ENCODE data around the gene CRB2. TPM values are rescaled to one million over a fixed set of nuclear protein-coding genes. Genes with fewer than 3 reads are reported as not detected.

Gene CRB2
- total RNA-seq, 2 experiments from 2014 or later, result 0.09 TPM; not detected in 1

DNA sequence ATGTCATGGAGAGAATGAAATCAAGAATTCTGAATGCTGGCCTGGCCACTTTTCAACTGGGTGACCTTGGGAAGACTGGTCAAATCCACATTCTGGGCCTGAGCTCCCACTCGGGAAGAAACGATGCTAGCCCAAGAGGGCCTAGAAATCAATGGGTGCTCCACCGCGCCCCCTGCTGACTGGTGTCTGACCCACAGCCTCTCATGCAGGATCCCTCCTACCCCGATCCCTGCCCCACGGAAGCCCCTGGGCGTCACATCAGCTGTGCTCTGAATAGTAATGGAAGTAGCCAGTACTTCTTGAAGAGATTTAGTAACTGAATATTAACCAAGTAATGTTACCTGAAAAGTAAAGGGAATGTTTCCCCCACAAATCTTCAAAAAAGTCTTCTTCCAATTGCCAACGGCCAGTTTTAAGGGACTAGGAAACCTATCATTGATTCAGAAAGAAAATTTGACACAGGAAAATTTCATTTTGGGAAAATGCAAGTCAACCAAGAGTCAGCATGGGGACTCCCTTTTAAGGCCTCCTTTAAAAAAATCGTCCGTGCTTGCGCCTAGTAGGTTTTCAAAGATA lies 43.9 kb downstream of the CRB2 start:
- Mint-ChIP-seq H3K36me3 (ENCODE audit: low read depth) (no peaks in the 10 kb centered on the region), H3K27me3 (no peaks in the 10 kb centered on the region), H3K4me3 (no peak overlapping the region), H3K9me3 (no peaks in the 10 kb centered on the region), H3K27ac (no peak overlapping the region), H3K4me1 (ENCODE audit: low read depth) (no peaks in the 10 kb centered on the region)
- POLR2A ChIA-PET, result no interaction called here
- CTCF ChIA-PET, result interaction anchor here (0.6 to 1.5 kb wide), 10 partner anchors 8 to 641 kb away, joined by 3 to 6 read pairs (median 3); no protein-coding TSS in a partner anchor
- peak; percentile 68 for ATAC-seq
- peak; percentile 56 for DNase-seq
- intact Hi-C loops (cut with micrococcal nuclease), result loop anchor here (10.0 kb wide), 1 partner anchor 125 kb away; no protein-coding TSS in a partner anchor
- TF ChIP-seq, protein P1, sequence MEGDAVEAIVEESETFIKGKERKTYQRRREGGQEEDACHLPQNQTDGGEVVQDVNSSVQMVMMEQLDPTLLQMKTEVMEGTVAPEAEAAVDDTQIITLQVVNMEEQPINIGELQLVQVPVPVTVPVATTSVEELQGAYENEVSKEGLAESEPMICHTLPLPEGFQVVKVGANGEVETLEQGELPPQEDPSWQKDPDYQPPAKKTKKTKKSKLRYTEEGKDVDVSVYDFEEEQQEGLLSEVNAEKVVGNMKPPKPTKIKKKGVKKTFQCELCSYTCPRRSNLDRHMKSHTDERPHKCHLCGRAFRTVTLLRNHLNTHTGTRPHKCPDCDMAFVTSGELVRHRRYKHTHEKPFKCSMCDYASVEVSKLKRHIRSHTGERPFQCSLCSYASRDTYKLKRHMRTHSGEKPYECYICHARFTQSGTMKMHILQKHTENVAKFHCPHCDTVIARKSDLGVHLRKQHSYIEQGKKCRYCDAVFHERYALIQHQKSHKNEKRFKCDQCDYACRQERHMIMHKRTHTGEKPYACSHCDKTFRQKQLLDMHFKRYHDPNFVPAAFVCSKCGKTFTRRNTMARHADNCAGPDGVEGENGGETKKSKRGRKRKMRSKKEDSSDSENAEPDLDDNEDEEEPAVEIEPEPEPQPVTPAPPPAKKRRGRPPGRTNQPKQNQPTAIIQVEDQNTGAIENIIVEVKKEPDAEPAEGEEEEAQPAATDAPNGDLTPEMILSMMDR (IDR thresholded peaks at IDR 0.05), result peak; percentile 59

DNA sequence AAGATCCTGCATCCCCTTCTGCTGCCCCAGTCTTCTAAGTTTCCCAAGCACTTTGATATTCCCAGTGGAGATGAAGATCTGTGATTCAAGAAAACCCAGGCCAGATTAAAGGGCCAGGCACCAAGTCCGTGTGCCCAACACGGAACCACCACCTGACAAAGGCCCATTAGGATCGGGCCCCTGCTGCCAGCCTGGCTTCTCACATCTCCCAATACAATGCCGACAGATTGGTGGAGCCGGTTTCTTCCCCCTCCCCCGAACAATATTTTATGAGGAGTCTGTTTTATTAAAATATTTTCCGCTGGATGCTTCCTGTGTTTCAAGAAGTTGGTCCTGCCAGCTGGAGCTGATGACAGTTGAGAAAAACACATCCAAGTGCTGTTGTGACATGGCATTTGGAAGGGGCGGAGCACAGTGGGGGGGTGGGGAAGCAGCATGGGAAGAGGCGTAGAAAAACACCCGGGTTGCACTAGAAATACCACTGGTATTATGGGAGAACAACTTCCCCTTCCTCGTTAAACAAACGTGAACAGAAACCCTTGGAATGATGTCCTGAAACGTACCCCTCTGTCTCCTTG lies 45.0 kb downstream of the CRB2 start:
- intact Hi-C loops (cut with micrococcal nuclease), result loop anchor here (10.0 kb wide), 1 partner anchor 124 kb away; no protein-coding TSS in a partner anchor
- Mint-ChIP-seq H3K4me1 (ENCODE audit: low read depth) (peaks cover under 1% of the 10 kb centered on the region), H3K4me3 (no peak overlapping the region), H3K36me3 (ENCODE audit: low read depth) (no peaks in the 10 kb centered on the region), H3K27me3 (no peaks in the 10 kb centered on the region), H3K27ac (no peak overlapping the region), H3K9me3 (no peaks in the 10 kb centered on the region)
- TF ChIP-seq, protein P1 (IDR thresholded peaks at IDR 0.05), result no peak
- no peak for ATAC-seq
- ChIA-PET CTCF (interaction anchor here (1.0 to 2.0 kb wide), 5 partner anchors 8 to 640 kb away, joined by 3 to 7 read pairs (median 4); no protein-coding TSS in a partner anchor), POLR2A (no interaction called here)
- no peak for DNase-seq

DNA sequence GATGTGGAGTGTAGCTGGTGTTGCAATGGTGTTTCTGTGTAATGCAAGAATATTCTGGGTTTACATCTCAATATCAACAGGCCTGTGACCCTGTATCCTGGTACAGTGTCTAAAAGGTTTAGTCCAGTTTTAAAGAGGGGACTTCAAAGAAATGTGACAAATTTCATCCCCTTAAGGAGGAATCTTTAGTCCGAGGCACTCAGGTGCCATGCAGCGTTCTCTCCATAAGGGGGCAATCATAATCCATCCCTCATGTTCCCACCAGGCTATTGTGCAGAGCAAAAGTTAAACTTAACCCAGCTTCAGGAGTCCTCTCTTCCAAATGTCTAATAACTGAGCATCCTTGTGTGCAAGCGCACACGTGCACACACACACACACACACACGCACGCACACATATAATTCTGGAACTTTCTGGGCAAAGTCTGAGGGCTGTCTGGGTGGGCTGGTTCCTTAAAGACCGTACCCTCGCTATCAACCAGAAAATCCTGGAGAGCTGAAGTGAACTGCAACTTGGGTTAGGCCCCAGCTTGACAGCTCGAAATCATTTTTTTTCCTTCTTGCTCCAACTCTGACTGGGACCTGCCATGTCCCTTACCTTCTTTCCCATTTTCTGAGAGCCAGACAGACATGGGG lies 46.0 kb downstream of the CRB2 start:
- DNase-seq (peak; percentile 44), ATAC-seq (peak; percentile 60)
- TF ChIP-seq, protein P1 (IDR thresholded peaks at IDR 0.05), result peak; percentile 43
- intact Hi-C loops (cut with micrococcal nuclease), result loop anchor here (10.0 kb wide), 1 partner anchor 123 kb away; no protein-coding TSS in a partner anchor
- Mint-ChIP-seq H3K9me3 (no peaks in the 10 kb centered on the region), H3K4me1 (ENCODE audit: low read depth) (peaks cover 8% of the 10 kb centered on the region), H3K36me3 (ENCODE audit: low read depth) (no peaks in the 10 kb centered on the region), H3K27me3 (no peaks in the 10 kb centered on the region), H3K4me3 (no peak overlapping the region), H3K27ac (no peak overlapping the region)
- ChIA-PET POLR2A (no interaction called here), CTCF (interaction anchor here (0.7 to 2.0 kb wide), 5 partner anchors 14 to 639 kb away, joined by 3 to 7 read pairs (median 3); no protein-coding TSS in a partner anchor)

DNA sequence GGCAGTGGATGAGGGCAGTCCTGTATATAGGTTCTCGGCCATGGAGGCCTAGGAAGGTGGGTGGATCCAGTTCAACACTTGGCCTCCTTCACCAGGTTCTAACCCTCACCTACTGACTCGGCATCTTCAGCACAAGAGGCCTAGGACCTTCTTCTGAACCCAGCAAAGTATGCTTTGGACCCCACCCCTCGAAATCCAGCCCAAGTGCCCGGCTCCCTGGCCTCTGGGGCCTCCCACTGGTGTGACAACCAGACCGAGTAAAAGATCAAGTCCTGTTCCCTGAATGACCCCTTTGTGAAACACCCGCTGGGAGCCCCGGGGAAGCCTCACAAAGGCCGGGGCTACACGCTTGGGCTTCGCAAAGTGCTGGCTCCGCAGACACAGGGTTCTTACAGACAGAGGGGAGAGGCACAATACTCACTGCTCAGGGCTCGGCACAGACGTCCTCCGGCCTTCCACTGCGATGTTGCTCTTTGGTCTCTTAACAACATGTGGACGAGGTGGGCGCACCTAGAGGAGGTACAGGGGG lies 47.0 kb downstream of the CRB2 start:
- no peak for ATAC-seq
- H3K27ac Mint-ChIP-seq, result no peak overlapping the region

More for the DNA sequence above, 47.0 kb downstream of the CRB2 start:
- intact Hi-C loops (cut with micrococcal nuclease), result loop anchor here (10.0 kb wide), 1 partner anchor 122 kb away; no protein-coding TSS in a partner anchor
- Mint-ChIP-seq H3K4me1 (ENCODE audit: low read depth) (peaks cover 8% of the 10 kb centered on the region), H3K4me3 (no peak overlapping the region), H3K27me3 (no peaks in the 10 kb centered on the region), H3K36me3 (ENCODE audit: low read depth) (no peaks in the 10 kb centered on the region), H3K9me3 (no peaks in the 10 kb centered on the region)
- no peak for DNase-seq
- ChIA-PET CTCF (interaction anchor here (1.4 to 2.0 kb wide), 2 partner anchors 54 to 638 kb away, joined by 4 to 7 read pairs; no protein-coding TSS in a partner anchor), POLR2A (no interaction called here)
- TF ChIP-seq, protein P1 (IDR thresholded peaks at IDR 0.05), result no peak
